Kidney (tissue), 14 donors: ENCODE measurements around the gene WDFY4. TPM values are rescaled to one million over a fixed set of nuclear protein-coding genes. Genes with fewer than 3 reads are reported as not detected.

Source experiments
- DNase-seq, 5 donors: peaks; one replicate each; pipeline ENCODE4 v3.0.0-alpha.2; 2013 to 2020
- FAIRE-seq: peaks from 2 replicates; lab custom pipeline; 2012; peaks lifted over from hg19 to GRCh38; lab: Jason Lieb, UNC
- H3K27ac ChIP-seq, 2 donors: one replicate each; pipeline ENCODE4 v1.7.0; 2013; ENCODE audit warnings: low read depth in 2 of 2, low read length in 2 of 2, inconsistent platforms in 1 of 2
- H3K27me3 ChIP-seq: one replicate; pipeline ENCODE4 v1.7.1; 2013; ENCODE audit warnings: low read length, inconsistent platforms; ENCODE audit not compliant: control insufficient read depth, insufficient read depth
- H3K36me3 ChIP-seq, 3 donors: one replicate each; pipeline versions ENCODE4 v1.7.0 to v1.7.1; 2013; ENCODE audit warnings: low read length in 3 of 3, control low read depth in 1 of 3, inconsistent platforms in 1 of 3; ENCODE audit not compliant: insufficient read depth in 3 of 3, control insufficient read depth in 2 of 3
- H3K4me1 ChIP-seq, 3 donors: one replicate each; pipeline versions ENCODE4 v1.7.0 to v1.7.1; 2013; ENCODE audit warnings: low read length in 3 of 3, inconsistent platforms in 1 of 3, low read depth in 1 of 3; ENCODE audit not compliant: control insufficient read depth in 2 of 3, insufficient read depth in 2 of 3
- H3K4me3 ChIP-seq, 3 donors: one replicate each; pipeline versions ENCODE4 v1.7.0 to v1.8.1; 2013; ENCODE audit warnings: low read length in 3 of 3, control low read depth in 1 of 3, inconsistent platforms in 1 of 3
- H3K9ac ChIP-seq, 3 donors: one replicate each; pipeline versions ENCODE4 v1.7.0 to v1.7.1; 2013; ENCODE audit warnings: low read length in 3 of 3, control low read depth in 1 of 3, inconsistent platforms in 1 of 3
- H3K9me3 ChIP-seq, 3 donors: one replicate each; pipeline versions ENCODE4 v1.7.0 to v1.7.1; 2013; ENCODE audit warnings: low read length in 3 of 3, control low read depth in 1 of 3, inconsistent platforms in 1 of 3; ENCODE audit not compliant: control insufficient read depth in 2 of 3, insufficient read depth in 1 of 3
- CTCF ChIP-seq: IDR thresholded peaks from 3 replicates; pipeline ENCODE4 v1.5.1; 2012; ENCODE audit warnings: mild to moderate bottlenecking, moderate library complexity, borderline replicate concordance; ENCODE audit not compliant: insufficient read depth; ENCODE audit errors: extremely low read depth
- intact Hi-C: fragments of 100-400 bp; cut with DNase I; formaldehyde crosslinking; loops from one replicate; pipeline ENCODE4 v1.11.1; 2022
- polyA plus RNA-seq: library from polyadenylated mRNA; stranded (reverse); fragments of 350-450 nt; fragmentation: Illumina TruSeq; extraction: RNeasy Lipid Tissue Mini Kit (QIAGEN cat#74804); gene quantifications from one replicate; pipeline ENCODE4 v1.2.3, GENCODE V29; 2014; ENCODE audit warnings: low read depth, low replicate concordance; ENCODE audit not compliant: insufficient read depth
- total RNA-seq: library from RNA; stranded (reverse); fragmentation: NEBNext Ultra II Directional; extraction: Animal tissue kit (Norgen Biotek cat#: 25700); gene quantifications from one replicate; pipeline ENCODE4 v1.2.1, GENCODE V29; 2021
- donor health status: control.
- donor health status: control.
- donor health status: control.
- donor health status: control.
- donor health status: control.
- donor health status: DM: yes; HTN: yes; CAD: no.
- donor health status: Normal renal cell carcinoma (clear cell type).

The WDFY4 gene
- total and polyA plus RNA-seq, 2 donors from 2014 or later, result 1.7 to 13.3 TPM

GRCh38 chr10:48820699-48821098 is 136.0 kb downstream of the WDFY4 start:
- FAIRE-seq (no peak), DNase-seq (no peak)
- H3K27ac ChIP-seq, result no peak overlapping the region
- no peak for TF ChIP-seq CTCF
- intact Hi-C loops, result no loop called here
- H3K9me3 ChIP-seq, result no peaks in the 10 kb centered on the region
- no peak overlapping the region for H3K4me3 ChIP-seq
- H3K9ac ChIP-seq, result no peak overlapping the region
- H3K4me1 ChIP-seq, result no peaks in the 10 kb centered on the region
- no peaks in the 10 kb centered on the region for H3K27me3 ChIP-seq
- H3K36me3 ChIP-seq, result no peaks in the 10 kb centered on the region

- no peak overlapping the region for H3K4me3 ChIP-seq
- no peak for TF ChIP-seq CTCF
- no peaks in the 10 kb centered on the region for H3K36me3 ChIP-seq
- H3K9ac ChIP-seq, result no peak overlapping the region
- H3K27me3 ChIP-seq, result no peaks in the 10 kb centered on the region
- no peaks in the 10 kb centered on the region for H3K9me3 ChIP-seq
- intact Hi-C loops, result no loop called here
- no peak for FAIRE-seq
- DNase-seq, result no peak
- H3K4me1 ChIP-seq, result no peaks in the 10 kb centered on the region
- no peak overlapping the region for H3K27ac ChIP-seq
Measured at GRCh38 chr10:48821111-48821510, 136.4 kb downstream of the WDFY4 start.

GRCh38 chr10:48821692-48822091 is 137.0 kb downstream of the WDFY4 start:
- DNase-seq (no peak), FAIRE-seq (no peak)
- H3K27ac ChIP-seq, result no peak overlapping the region
- H3K27me3 ChIP-seq, result no peaks in the 10 kb centered on the region
- H3K4me3 ChIP-seq, result no peak overlapping the region
- intact Hi-C loops, result no loop called here
- no peaks in the 10 kb centered on the region for H3K36me3 ChIP-seq
- H3K4me1 ChIP-seq, result no peaks in the 10 kb centered on the region
- TF ChIP-seq CTCF, result no peak
- no peak overlapping the region for H3K9ac ChIP-seq
- H3K9me3 ChIP-seq, result no peaks in the 10 kb centered on the region

GRCh38 chr10:48833674-48834073 is 149.0 kb downstream of the WDFY4 start:
- Histone ChIP-seq H3K27me3 (no peaks in the 10 kb centered on the region), H3K27ac (no peak overlapping the region), H3K9ac (no peak overlapping the region), H3K4me3 (no peak overlapping the region), H3K9me3 (peaks cover 0 to 9% (median 0%) of the 10 kb centered on the region in 3 donors), H3K4me1 (no peaks in the 10 kb centered on the region), H3K36me3 (no peaks in the 10 kb centered on the region)
- DNase-seq (no peak), FAIRE-seq (no peak)
- TF ChIP-seq CTCF, result no peak
- intact Hi-C loops, result no loop called here
